Measurements from ENCODE around the gene PCDH1.

Gene PCDH1

GRCh38 chr5:141808857-141809256 is 69.4 kb downstream of the PCDH1 start:
- DNase-seq (ENCODE audit: low read depth in 2 of 2), result no peak

GRCh38 chr5:141807732-141808131 is 70.5 kb downstream of the PCDH1 start:
- no peak for DNase-seq (ENCODE audit: low read depth in 2 of 2)

- no peak for DNase-seq (ENCODE audit: low read depth in 2 of 2)
These were observed 70.9 kb downstream of the PCDH1 start for GRCh38 chr5:141807329-141807728.

DNA sequence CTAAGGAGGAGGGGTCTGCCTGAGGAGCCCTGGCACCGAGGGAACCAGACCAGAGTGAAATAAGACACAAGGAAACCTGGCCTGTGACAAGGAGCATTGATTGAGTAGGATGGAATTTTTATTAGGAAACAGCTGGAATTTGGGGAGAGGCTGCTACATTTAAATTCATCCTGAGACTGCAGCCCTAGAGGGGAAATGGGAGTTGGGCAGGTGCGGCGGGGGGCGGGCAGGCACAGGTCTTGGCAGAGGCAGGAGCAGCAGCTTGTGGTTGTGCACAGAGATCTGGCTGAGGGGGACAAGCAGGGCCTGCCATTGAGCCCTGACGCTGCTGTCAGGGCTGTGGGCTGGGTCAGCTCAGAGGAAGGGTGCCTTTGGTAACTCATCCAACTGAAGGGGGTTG is 71.6 kb downstream of the PCDH1 start:
- DNase-seq (ENCODE audit: low read depth in 2 of 2), result no peak

- DNase-seq (ENCODE audit: low read depth in 2 of 2), result no peak
These were observed 72.2 kb downstream of the PCDH1 start for GRCh38 chr5:141805874-141806595.

- no peak for DNase-seq (ENCODE audit: low read depth in 2 of 2)
These were observed 73.7 kb downstream of the PCDH1 start for GRCh38 chr5:141804475-141804874.
